ENCODE measurements around the gene POLR3GL. TPM values are rescaled to one million over a fixed set of nuclear protein-coding genes. Genes with fewer than 3 reads are reported as not detected.
A peak's percentile ranks its signal among the peaks of the same experiment; 100 is the strongest.

POLR3GL gene
- total RNA-seq, 2 donors from 2014 or later = 17.8 to 26.4 TPM

- Mint-ChIP-seq H3K36me3 (peaks cover 39% of the 10 kb centered on the region), H3K4me1 (ENCODE audit: low read depth in 2 of 2) (peaks cover 54 to 69% of the 10 kb centered on the region in 2 donors), H3K4me3 (peak overlapping the region; percentile 99), H3K27ac (peak overlapping the region; percentile 96 to 98), H3K9me3 (no peaks in the 10 kb centered on the region), H3K27me3 (no peaks in the 10 kb centered on the region)
- no peak for DNase-seq (ENCODE audit: low spot score)
- no peak for ATAC-seq
Observed at GRCh38 chr1:145994391-145995120, 30.1 kb downstream of the POLR3GL start.

DNA sequence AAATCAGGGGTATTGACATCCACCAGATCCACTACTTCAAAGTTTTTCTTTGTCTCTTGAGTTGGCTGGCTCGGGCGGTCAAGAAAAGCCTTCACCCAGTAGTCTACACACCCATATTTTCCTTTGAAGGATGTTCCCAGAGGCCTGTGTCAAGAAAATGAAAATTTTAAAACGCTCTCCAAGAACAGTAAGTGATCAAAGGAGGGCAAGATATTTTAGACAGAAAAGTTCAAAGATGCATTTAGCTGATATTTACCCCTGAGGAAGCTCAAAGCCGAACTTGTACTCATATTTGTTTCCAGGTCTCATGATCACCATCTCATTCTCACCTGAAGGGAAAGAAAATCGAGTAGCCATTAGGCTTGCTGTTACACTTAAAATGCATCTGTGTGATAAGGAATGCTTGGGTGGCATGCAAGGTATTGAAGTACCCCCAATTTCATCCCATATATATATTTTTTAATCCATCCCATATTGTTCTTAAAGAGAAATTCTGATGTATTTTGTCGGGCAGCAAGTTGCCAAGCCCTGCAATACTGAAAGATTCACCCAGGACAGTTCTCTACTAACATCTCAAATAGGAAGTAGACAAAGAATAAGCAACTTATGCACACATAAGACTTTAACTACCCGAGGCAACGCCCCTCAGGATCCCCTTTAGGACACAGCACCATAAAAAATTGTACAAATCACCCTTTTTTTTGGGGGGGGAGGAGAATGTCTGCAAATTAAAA is 30.8 kb downstream of the POLR3GL start:
- Mint-ChIP-seq H3K27ac (peak overlapping the region; percentile 96 to 98), H3K4me3 (peak overlapping the region; percentile 99), H3K9me3 (no peaks in the 10 kb centered on the region), H3K27me3 (no peaks in the 10 kb centered on the region), H3K36me3 (peaks cover 39% of the 10 kb centered on the region), H3K4me1 (ENCODE audit: low read depth in 2 of 2) (peaks cover 57 to 76% of the 10 kb centered on the region in 2 donors)
- DNase-seq (ENCODE audit: low spot score) = no peak
- ATAC-seq = no peak

- DNase-seq (ENCODE audit: low spot score) (no peak), ATAC-seq (no peak)
- peak overlapping the region; percentile 99 for H3K4me3 Mint-ChIP-seq
- H3K27ac Mint-ChIP-seq = peak overlapping the region; percentile 96 to 98
- no peaks in the 10 kb centered on the region for H3K27me3 Mint-ChIP-seq
- peaks cover 39% of the 10 kb centered on the region for H3K36me3 Mint-ChIP-seq
- H3K4me1 Mint-ChIP-seq (ENCODE audit: low read depth in 2 of 2) = peaks cover 55 to 76% of the 10 kb centered on the region in 2 donors
- H3K9me3 Mint-ChIP-seq = no peaks in the 10 kb centered on the region
Observed at GRCh38 chr1:145995964-145996432, 31.5 kb downstream of the POLR3GL start.

GRCh38 chr1:145996433-145997015 is 32.0 kb downstream of the POLR3GL start, which contains the start of gene TXNIP:
Gene TXNIP (minus strand): TSS chr1:145996579. CDS start chr1:145996266, 313 bp downstream.
- Mint-ChIP-seq H3K4me3 (peak within 1 kb of the TSS; percentile 99), H3K4me1 (ENCODE audit: low read depth in 2 of 2) (peaks cover 59 to 78% of the 10 kb centered on the region in 2 donors), H3K36me3 (peaks cover 39% of the 10 kb centered on the region), H3K27me3 (no peaks in the 10 kb centered on the region), H3K9me3 (no peaks in the 10 kb centered on the region), H3K27ac (peak within 1 kb of the TSS; percentile 96 to 98)
- ATAC-seq = peak; percentile 97 to 98
- peak; percentile 96 for DNase-seq (ENCODE audit: low spot score)

DNA sequence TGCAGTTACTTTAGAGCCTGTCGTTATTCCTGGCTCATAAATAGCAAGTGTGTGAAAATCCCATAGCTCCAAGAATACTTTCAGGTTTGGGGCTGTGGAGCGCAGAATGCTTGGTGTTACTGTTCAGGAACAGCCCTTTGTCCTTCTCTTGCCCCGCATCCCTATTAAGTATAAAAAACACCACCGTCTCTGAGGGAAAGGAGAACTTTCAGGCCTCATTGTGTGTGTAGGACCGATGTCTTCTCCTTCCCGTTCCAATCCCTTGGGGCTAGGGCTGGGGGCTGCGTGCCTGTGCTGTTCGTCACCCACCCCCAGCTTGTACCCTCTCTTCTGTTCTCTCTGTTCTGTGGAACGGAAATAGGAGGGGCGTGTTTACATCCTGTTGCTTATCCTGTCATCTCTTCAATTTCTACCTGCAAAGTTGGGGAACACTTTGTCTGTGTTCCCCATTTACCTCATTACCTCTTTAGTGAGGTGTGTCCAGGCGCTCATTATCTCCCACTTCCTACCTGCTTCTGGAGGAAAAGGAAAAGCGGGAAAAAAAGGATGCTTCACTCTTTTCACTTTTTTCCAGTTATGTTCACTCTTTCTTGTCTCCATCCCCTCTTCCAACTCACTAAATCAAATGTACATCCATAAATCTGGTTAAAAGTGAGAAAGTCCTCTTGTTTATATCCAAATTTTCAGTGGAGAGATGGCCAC is 32.7 kb downstream of the POLR3GL start:
- peak; percentile 66 to 67 for ATAC-seq
- H3K36me3 Mint-ChIP-seq = peaks cover 39% of the 10 kb centered on the region
- peak overlapping the region; percentile 96 to 98 for H3K27ac Mint-ChIP-seq
- no peaks in the 10 kb centered on the region for H3K27me3 Mint-ChIP-seq
- DNase-seq (ENCODE audit: low spot score) = no peak
- peak overlapping the region; percentile 99 for H3K4me3 Mint-ChIP-seq
- H3K4me1 Mint-ChIP-seq (ENCODE audit: low read depth in 2 of 2) = peaks cover 59 to 76% of the 10 kb centered on the region in 2 donors
- H3K9me3 Mint-ChIP-seq = no peaks in the 10 kb centered on the region

GRCh38 chr1:145997718-145998023 is 33.2 kb downstream of the POLR3GL start:
- Mint-ChIP-seq H3K4me1 (ENCODE audit: low read depth in 2 of 2) (peaks cover 54 to 71% of the 10 kb centered on the region in 2 donors), H3K4me3 (peak overlapping the region; percentile 99), H3K27me3 (no peaks in the 10 kb centered on the region), H3K27ac (peak overlapping the region; percentile 96 to 98), H3K36me3 (peaks cover 38% of the 10 kb centered on the region), H3K9me3 (no peaks in the 10 kb centered on the region)
- DNase-seq (ENCODE audit: low spot score) (no peak), ATAC-seq (no peak)

DNA sequence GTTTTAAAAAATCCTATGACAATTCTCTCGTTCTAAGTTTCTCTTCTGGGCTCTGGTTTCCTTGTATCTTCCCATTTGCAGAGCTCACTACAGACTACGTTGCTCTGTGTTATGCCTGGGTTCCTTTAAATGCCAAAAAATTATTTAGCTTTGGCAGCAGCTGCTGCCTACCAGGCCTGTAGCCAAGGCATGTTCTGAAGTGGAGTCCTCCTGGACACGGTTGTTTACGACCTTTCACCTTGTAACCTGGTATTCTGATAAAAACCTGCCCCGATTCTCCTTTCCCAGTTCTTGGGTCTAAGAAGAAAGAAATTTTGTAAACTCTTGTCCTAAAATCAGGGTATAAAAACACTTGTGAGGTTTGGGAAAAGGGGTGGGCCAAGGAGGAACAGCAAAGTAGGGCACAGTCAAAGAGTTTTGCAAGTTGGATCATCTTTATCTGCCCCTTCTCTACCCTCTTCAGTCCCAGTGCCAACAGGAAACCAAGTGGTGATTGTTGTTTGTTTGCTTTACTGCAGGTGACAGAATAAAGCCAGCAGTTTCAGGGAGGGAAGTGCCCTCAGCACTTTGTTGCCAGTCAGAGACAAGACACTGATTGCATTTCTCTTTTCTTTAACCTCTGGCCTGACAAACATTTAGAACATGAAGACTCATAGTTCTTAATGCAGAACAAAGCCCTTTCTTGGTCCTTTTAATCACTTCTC is 35.0 kb downstream of the POLR3GL start:
- Mint-ChIP-seq H3K4me1 (ENCODE audit: low read depth in 2 of 2) (peaks cover 42 to 57% of the 10 kb centered on the region in 2 donors), H3K9me3 (no peaks in the 10 kb centered on the region), H3K27ac (peak overlapping the region; percentile 96 to 98), H3K27me3 (no peaks in the 10 kb centered on the region), H3K36me3 (peaks cover 19% of the 10 kb centered on the region), H3K4me3 (peak overlapping the region; percentile 99)
- no peak for ATAC-seq
- no peak for DNase-seq (ENCODE audit: low spot score)

GRCh38 chr1:146001709-146002108 is 37.2 kb downstream of the POLR3GL start:
- DNase-seq (ENCODE audit: low spot score) = no peak
- no peaks in the 10 kb centered on the region for H3K36me3 Mint-ChIP-seq
- peak overlapping the region; percentile 43 for H3K4me3 Mint-ChIP-seq
- peak overlapping the region; percentile 59 to 82 for H3K27ac Mint-ChIP-seq
- H3K27me3 Mint-ChIP-seq = no peaks in the 10 kb centered on the region
- no peak for ATAC-seq
- H3K4me1 Mint-ChIP-seq (ENCODE audit: low read depth in 2 of 2) = peaks cover 49 to 66% of the 10 kb centered on the region in 2 donors
- H3K9me3 Mint-ChIP-seq = no peaks in the 10 kb centered on the region

- DNase-seq (ENCODE audit: low spot score) (no peak), ATAC-seq (no peak)
- H3K27me3 Mint-ChIP-seq = no peaks in the 10 kb centered on the region
- peaks cover 30 to 35% of the 10 kb centered on the region in 2 donors for H3K4me1 Mint-ChIP-seq (ENCODE audit: low read depth in 2 of 2)
- peak overlapping the region; percentile 88 to 98 for H3K27ac Mint-ChIP-seq
- H3K9me3 Mint-ChIP-seq = no peaks in the 10 kb centered on the region
- no peaks in the 10 kb centered on the region for H3K36me3 Mint-ChIP-seq
- H3K4me3 Mint-ChIP-seq = peak overlapping the region; percentile 68
Observed at GRCh38 chr1:146007489-146008133, 43.1 kb downstream of the POLR3GL start.

GRCh38 chr1:146010126-146010738 is 45.7 kb downstream of the POLR3GL start:
- DNase-seq (ENCODE audit: low spot score) (no peak), ATAC-seq (no peak)
- H3K4me1 Mint-ChIP-seq (ENCODE audit: low read depth in 2 of 2) = peaks cover 27 to 30% of the 10 kb centered on the region in 2 donors
- H3K36me3 Mint-ChIP-seq = no peaks in the 10 kb centered on the region
- no peak overlapping the region for H3K4me3 Mint-ChIP-seq
- no peaks in the 10 kb centered on the region for H3K9me3 Mint-ChIP-seq
- no peaks in the 10 kb centered on the region for H3K27me3 Mint-ChIP-seq
- H3K27ac Mint-ChIP-seq = peak overlapping the region in 1 of 2 donors; percentile 62

- H3K4me3 Mint-ChIP-seq = no peak overlapping the region
- H3K27ac Mint-ChIP-seq = no peak overlapping the region
- ATAC-seq (peak; percentile 62 to 72), DNase-seq (ENCODE audit: low spot score) (no peak)
- no peaks in the 10 kb centered on the region for H3K9me3 Mint-ChIP-seq
- peaks cover 12 to 14% of the 10 kb centered on the region in 2 donors for H3K27me3 Mint-ChIP-seq
- no peaks in the 10 kb centered on the region for H3K36me3 Mint-ChIP-seq
- H3K4me1 Mint-ChIP-seq (ENCODE audit: low read depth in 2 of 2) = peaks cover 7 to 8% of the 10 kb centered on the region in 2 donors
Observed at GRCh38 chr1:146012703-146013558, 48.4 kb downstream of the POLR3GL start.

All from natural killer cell treated with Interleukin-12 subunit alpha and Interleukin-12 subunit beta and Interleukin-15 and Interleukin-18, amount 100 ng/mL, for 72 hours (primary cell).